ENCODE data around the gene PTPRM.

The PTPRM gene

GRCh38 chr18:8095947-8096570 lies 528.9 kb downstream of the PTPRM start:
- CTCF ChIA-PET, result no interaction called here
- no peak overlapping the region for H3K27ac ChIP-seq (ENCODE audit: extremely low read depth, low read depth, low read length)
- no peaks in the 10 kb centered on the region for H3K36me3 ChIP-seq (ENCODE audit: control insufficient read depth in 2 of 2, insufficient read depth in 1 of 2, low read length in 2 of 2)
- POLR2A ChIA-PET, result no interaction called here
- H3K4me3 ChIP-seq (ENCODE audit: low read depth, low read length), result no peak overlapping the region
- H3K9me3 ChIP-seq (ENCODE audit: control insufficient read depth, insufficient read depth, low read depth, low read length), result no peaks in the 10 kb centered on the region
- H3K4me1 ChIP-seq (ENCODE audit: control insufficient read depth, insufficient read depth, low read length), result no peaks in the 10 kb centered on the region
- TF ChIP-seq ZNF514 (tag by site-specific recombination; IDR thresholded peaks at IDR 0.05), result no peak
- TF ChIP-seq REST (tag by site-specific recombination; IDR thresholded peaks at IDR 0.05), result no peak
- no peak for TF ChIP-seq OVOL3 (tag by site-specific recombination; IDR thresholded peaks at IDR 0.05)
- TF ChIP-seq ZNF2 (tag by site-specific recombination; IDR thresholded peaks at IDR 0.05), result no peak

- Histone ChIP-seq H3K36me3 (ENCODE audit: control insufficient read depth in 2 of 2, insufficient read depth in 1 of 2, low read length in 2 of 2) (no peaks in the 10 kb centered on the region), H3K9me3 (ENCODE audit: control insufficient read depth, insufficient read depth, low read depth, low read length) (no peaks in the 10 kb centered on the region), H3K4me3 (ENCODE audit: low read depth, low read length) (no peak overlapping the region), H3K27ac (ENCODE audit: extremely low read depth, low read depth, low read length) (no peak overlapping the region), H3K4me1 (ENCODE audit: control insufficient read depth, insufficient read depth, low read length) (no peaks in the 10 kb centered on the region)
- ChIA-PET CTCF (no interaction called here), POLR2A (no interaction called here)
- TF ChIP-seq ZNF561 (tag by site-specific recombination; IDR thresholded peaks at IDR 0.05; ENCODE audit: borderline replicate concordance) (no peak), ZNF488 (tag by site-specific recombination; IDR thresholded peaks at IDR 0.05) (no peak), ZNF19 (tag by site-specific recombination; IDR thresholded peaks at IDR 0.05; ENCODE audit: low read depth) (no peak), KLF1 (tag by site-specific recombination; IDR thresholded peaks at IDR 0.05) (no peak), ZNF623 (tag by site-specific recombination; IDR thresholded peaks at IDR 0.05) (no peak), TCF7L2 (IDR thresholded peaks at IDR 0.05; ENCODE audit: borderline replicate concordance, low read depth, low read length) (no peak), ZNF596 (tag by site-specific recombination; IDR thresholded peaks at IDR 0.05) (no peak), GLIS2 (tag by site-specific recombination; IDR thresholded peaks at IDR 0.05) (no peak), INSM2 (tag by site-specific recombination; IDR thresholded peaks at IDR 0.05) (no peak), ZNF24 (tag by site-specific recombination; IDR thresholded peaks at IDR 0.05) (no peak), ZBTB20 (tag by site-specific recombination; IDR thresholded peaks at IDR 0.05) (no peak), ELK4 (IDR thresholded peaks at IDR 0.05; ENCODE audit: borderline replicate concordance, low read depth, low read length) (no peak), ZNF426 (tag by site-specific recombination; IDR thresholded peaks at IDR 0.05) (no peak), ZNF157 (tag by site-specific recombination; IDR thresholded peaks at IDR 0.05) (no peak), ZNF639 (tag by site-specific recombination; IDR thresholded peaks at IDR 0.05) (no peak), SALL2 (tag by site-specific recombination; IDR thresholded peaks at IDR 0.05; ENCODE audit: borderline replicate concordance) (no peak), ZNF664 (tag by site-specific recombination; IDR thresholded peaks at IDR 0.05) (no peak), ZNF184 (tag by site-specific recombination; IDR thresholded peaks at IDR 0.05) (no peak), ZNF311 (tag by site-specific recombination; IDR thresholded peaks at IDR 0.05; ENCODE audit: borderline replicate concordance) (no peak)
Measured at GRCh38 chr18:8097399-8097798, 530.3 kb downstream of the PTPRM start.

Measured in HEK293 (cell line).